Immature natural killer cell (primary cell): Measurements from ENCODE around the gene MAPKAP1. TPM values are rescaled to one million over a fixed set of nuclear protein-coding genes. Genes with fewer than 3 reads are reported as not detected.
A peak's percentile ranks its signal among the peaks of the same experiment; 100 is the strongest.

Experiments used
- DNase-seq, 3 donors: peaks; one replicate each; pipeline ENCODE4 v3.0.0; 2022; ENCODE audit warnings: mixed read lengths in 1 of 3
- H3K27ac Mint-ChIP-seq, 6 donors: one replicate each; pipeline ENCODE4 v1.8.0; 2020; ENCODE audit warnings: mixed read lengths in 6 of 6, mild to moderate bottlenecking in 5 of 6, inconsistent platforms in 4 of 6, moderate library complexity in 3 of 6
- H3K27me3 Mint-ChIP-seq, 3 donors: one replicate each; pipeline ENCODE4 v1.8.0; 2020 to 2021; ENCODE audit warnings: low read depth in 3 of 3, mild to moderate bottlenecking in 3 of 3, mixed read lengths in 3 of 3, moderate library complexity in 3 of 3, inconsistent platforms in 1 of 3
- H3K36me3 Mint-ChIP-seq, 3 donors: one replicate each; pipeline ENCODE4 v1.8.0; 2020; ENCODE audit warnings: mixed read lengths in 3 of 3, inconsistent platforms in 2 of 3, mild to moderate bottlenecking in 2 of 3
- H3K4me1 Mint-ChIP-seq, 2 donors: one replicate each; pipeline ENCODE4 v1.8.0; 2020; ENCODE audit warnings: inconsistent platforms in 2 of 2, mild to moderate bottlenecking in 2 of 2, mixed read lengths in 2 of 2, moderate library complexity in 1 of 2
- H3K4me3 Mint-ChIP-seq, 5 donors: one replicate each; pipeline ENCODE4 v1.8.0; 2020; ENCODE audit warnings: mild to moderate bottlenecking in 5 of 5, mixed read lengths in 5 of 5, inconsistent platforms in 3 of 5, moderate library complexity in 3 of 5
- H3K9me3 Mint-ChIP-seq, 6 donors: one replicate each; pipeline ENCODE4 v1.8.0; 2020; ENCODE audit warnings: mild to moderate bottlenecking in 6 of 6, mixed read lengths in 6 of 6, inconsistent platforms in 4 of 6, moderate library complexity in 3 of 6
- polyA plus RNA-seq, 3 donors: library from polyadenylated mRNA; unstranded; fragments of 300-500 nt; fragmentation: Illumina TruSeq; gene quantifications; one replicate each; pipeline ENCODE4 v1.2.3, GENCODE V29; 2021

Gene MAPKAP1
- polyA plus RNA-seq, 3 donors from 2014 or later, result 56.9 to 75.1 (median 59.3) TPM

DNA sequence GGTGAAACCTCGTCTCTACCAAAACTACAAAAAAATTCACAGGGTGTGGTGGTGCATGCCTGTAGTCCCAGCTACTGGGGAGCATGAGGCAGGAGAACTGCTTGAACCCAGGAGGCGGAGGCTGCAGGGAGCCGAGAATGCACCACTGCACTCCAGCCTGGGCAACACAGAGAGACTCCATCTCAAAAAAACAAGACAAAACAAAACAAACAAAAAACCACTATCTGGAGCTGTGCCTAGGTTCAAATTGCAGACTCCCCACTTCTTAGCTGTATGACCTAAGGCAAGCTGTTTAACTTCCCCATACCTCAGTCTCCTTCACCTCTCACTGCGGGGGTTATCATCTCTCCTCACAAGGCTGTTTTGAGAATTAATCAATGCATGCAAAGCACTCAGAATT, 68.0 kb downstream of the MAPKAP1 start:
- H3K27ac Mint-ChIP-seq, result no peak overlapping the region
- H3K9me3 Mint-ChIP-seq, result no peaks in the 10 kb centered on the region
- peaks cover 23 to 49% of the 10 kb centered on the region in 2 donors for H3K4me1 Mint-ChIP-seq
- H3K27me3 Mint-ChIP-seq, result peaks cover 1 to 3% (median 2%) of the 10 kb centered on the region in 3 donors
- H3K36me3 Mint-ChIP-seq, result no peaks in the 10 kb centered on the region
- no peak overlapping the region for H3K4me3 Mint-ChIP-seq
- DNase-seq, result no peak

DNA sequence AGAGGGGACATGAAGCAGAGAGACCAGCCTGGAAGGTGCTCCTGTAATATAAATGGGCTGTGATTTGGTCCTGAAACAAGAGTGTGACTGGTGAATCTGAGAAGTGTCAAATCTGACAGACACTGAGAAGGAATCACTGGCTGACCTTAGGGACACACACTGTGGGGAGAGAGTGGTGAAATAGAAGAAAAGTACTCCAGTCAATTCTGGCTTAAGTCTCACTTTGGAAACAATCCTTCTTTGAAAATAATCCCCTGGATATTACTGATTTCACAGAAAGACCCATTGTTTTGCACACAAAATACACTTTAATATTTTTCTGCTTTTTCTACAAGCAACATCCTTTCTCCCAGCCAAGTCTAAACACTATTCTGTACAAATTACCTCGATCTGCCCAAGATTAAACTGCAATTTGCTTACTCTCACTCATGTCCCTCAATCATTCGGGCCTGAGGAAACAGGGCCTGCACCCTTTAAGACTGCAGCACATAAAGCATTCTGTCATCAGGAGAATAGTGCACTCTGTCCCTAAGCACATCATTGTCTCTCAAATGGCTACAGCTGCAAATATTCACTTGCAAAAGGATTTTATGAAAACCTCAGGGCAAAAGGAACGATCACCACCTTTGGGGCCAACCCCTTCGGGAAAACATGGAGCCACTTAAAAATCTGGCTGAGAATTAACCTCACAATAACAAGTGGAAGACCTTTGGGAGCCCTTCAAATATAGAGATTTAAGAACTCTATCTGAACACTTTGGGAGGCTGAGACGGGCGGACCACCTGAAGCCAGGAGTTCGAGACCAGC, 68.6 kb downstream of the MAPKAP1 start:
- peaks cover 1 to 3% (median 2%) of the 10 kb centered on the region in 3 donors for H3K27me3 Mint-ChIP-seq
- DNase-seq, result no peak
- H3K36me3 Mint-ChIP-seq, result no peaks in the 10 kb centered on the region
- no peak overlapping the region for H3K4me3 Mint-ChIP-seq
- no peaks in the 10 kb centered on the region for H3K9me3 Mint-ChIP-seq
- peaks cover 25 to 53% of the 10 kb centered on the region in 2 donors for H3K4me1 Mint-ChIP-seq
- peak overlapping the region in 2 of 6 donors; percentile 32 to 37 for H3K27ac Mint-ChIP-seq

DNA sequence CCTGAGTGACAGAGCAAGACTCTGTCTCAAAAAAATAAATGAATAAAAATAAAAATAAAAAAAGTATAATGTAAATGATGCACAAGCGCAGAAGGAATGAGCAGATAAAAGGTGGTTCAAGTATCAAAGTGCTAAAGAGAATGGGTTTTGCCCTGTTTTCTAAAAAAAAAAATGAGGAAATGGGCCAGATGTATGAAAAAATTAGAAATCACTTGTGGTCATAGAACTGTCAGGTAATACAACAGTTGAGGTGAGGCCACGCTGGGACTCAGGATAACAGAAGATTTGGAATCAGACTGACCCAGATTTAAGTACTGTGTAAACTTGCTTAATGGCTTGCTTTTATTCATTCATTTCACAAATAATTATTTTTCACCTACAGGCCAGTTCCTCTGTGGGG, 69.8 kb downstream of the MAPKAP1 start:
- peaks cover 1 to 3% (median 2%) of the 10 kb centered on the region in 3 donors for H3K27me3 Mint-ChIP-seq
- no peak overlapping the region for H3K4me3 Mint-ChIP-seq
- no peaks in the 10 kb centered on the region for H3K9me3 Mint-ChIP-seq
- H3K36me3 Mint-ChIP-seq, result no peaks in the 10 kb centered on the region
- peaks cover 33 to 64% of the 10 kb centered on the region in 2 donors for H3K4me1 Mint-ChIP-seq
- DNase-seq, result no peak
- no peak overlapping the region for H3K27ac Mint-ChIP-seq

DNA sequence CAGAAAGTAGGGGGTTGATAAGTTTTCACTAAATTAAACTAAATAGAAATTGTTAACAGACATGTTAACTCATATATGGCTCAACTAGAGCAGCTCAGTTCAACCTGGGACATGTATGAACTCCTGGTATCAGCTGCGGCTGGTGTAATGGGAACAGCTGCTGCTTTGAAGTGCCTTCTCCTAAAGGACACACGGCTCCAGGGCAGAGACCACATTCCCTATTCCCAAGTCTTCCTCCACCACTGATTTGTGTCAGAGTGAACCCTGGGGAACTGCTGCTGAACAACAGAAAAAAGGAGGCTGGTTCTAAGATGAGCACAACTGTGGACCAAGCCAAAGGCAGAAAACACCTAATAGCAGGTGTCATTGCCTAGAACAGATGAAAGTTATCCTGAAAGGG, 71.1 kb downstream of the MAPKAP1 start:
- Mint-ChIP-seq H3K36me3 (no peaks in the 10 kb centered on the region), H3K27me3 (peaks cover 1 to 3% (median 2%) of the 10 kb centered on the region in 3 donors), H3K9me3 (no peaks in the 10 kb centered on the region), H3K27ac (peak overlapping the region in 4 of 6 donors; percentile 30 to 62 (median 32)), H3K4me3 (peak overlapping the region in 2 of 5 donors; percentile 11 to 31), H3K4me1 (peaks cover 44 to 77% of the 10 kb centered on the region in 2 donors)
- no peak for DNase-seq

DNA sequence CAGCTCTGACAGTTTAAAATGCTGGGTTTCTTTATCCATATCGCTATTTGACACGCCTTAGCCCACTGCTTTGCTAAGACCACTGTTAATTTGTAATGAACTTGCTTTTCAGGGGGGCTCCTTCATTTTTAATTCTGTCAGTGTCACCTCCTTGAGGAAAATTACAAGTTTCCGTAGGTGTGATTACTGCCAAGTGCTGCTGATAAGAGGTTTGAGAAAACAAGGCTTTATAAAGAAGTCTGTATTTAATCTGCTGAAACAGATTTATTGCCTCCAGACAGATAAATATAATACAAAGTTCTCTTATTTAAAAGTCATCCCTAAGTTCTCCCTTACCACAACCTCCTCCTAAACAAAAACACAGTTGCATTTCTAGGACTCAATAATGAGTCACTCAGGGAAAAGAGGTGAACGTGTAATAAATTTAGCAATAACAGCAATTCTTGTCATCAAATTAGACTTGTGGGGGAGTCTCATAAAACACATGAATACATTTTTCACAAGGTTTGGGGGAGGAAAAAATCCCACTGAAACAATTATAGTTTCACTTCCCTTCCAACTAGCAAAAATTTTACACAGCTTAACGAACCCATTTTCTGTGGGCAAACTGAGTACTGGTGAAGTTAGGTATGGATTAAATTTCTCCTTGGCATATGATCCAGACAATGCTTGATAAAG, 72.8 kb downstream of the MAPKAP1 start:
- H3K4me3 Mint-ChIP-seq, result no peak overlapping the region
- no peak for DNase-seq
- H3K36me3 Mint-ChIP-seq, result no peaks in the 10 kb centered on the region
- H3K27me3 Mint-ChIP-seq, result peaks cover 0 to 3% (median 0%) of the 10 kb centered on the region in 3 donors
- H3K27ac Mint-ChIP-seq, result no peak overlapping the region
- no peaks in the 10 kb centered on the region for H3K9me3 Mint-ChIP-seq
- H3K4me1 Mint-ChIP-seq, result peaks cover 47 to 78% of the 10 kb centered on the region in 2 donors

DNA sequence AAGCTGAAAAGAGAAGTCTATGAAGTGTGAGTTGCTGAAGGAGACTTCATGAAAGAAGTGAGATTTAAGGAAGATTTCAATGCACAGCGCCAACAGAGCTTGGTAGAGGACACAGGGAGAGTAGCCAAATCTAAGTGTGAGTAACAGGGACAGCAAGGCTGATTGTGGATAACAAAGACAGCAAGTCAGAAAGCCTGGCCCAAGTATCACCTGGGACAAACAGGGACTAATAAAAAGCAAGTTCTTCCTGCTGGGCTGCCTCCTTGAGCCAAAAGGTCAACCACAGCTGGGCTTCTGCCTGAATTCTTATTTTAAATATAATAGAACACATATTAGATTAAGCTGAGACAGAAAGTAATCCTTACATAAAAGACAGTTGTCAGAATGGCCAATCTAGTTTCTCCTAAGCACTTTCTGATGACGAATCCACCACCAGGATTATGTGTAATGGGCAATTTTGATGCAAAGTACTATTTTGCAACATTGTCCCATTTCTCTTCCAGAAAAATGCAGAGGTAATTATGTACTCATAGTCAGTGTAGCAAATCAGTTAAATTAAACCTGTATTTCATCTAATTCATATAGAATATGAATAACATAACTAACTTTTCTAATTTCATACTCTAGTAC, 73.8 kb downstream of the MAPKAP1 start:
- Mint-ChIP-seq H3K27me3 (peaks cover 0 to 3% (median 0%) of the 10 kb centered on the region in 3 donors), H3K4me1 (peaks cover 52 to 82% of the 10 kb centered on the region in 2 donors), H3K36me3 (no peaks in the 10 kb centered on the region), H3K9me3 (no peaks in the 10 kb centered on the region), H3K27ac (no peak overlapping the region), H3K4me3 (no peak overlapping the region)
- DNase-seq, result no peak

DNA sequence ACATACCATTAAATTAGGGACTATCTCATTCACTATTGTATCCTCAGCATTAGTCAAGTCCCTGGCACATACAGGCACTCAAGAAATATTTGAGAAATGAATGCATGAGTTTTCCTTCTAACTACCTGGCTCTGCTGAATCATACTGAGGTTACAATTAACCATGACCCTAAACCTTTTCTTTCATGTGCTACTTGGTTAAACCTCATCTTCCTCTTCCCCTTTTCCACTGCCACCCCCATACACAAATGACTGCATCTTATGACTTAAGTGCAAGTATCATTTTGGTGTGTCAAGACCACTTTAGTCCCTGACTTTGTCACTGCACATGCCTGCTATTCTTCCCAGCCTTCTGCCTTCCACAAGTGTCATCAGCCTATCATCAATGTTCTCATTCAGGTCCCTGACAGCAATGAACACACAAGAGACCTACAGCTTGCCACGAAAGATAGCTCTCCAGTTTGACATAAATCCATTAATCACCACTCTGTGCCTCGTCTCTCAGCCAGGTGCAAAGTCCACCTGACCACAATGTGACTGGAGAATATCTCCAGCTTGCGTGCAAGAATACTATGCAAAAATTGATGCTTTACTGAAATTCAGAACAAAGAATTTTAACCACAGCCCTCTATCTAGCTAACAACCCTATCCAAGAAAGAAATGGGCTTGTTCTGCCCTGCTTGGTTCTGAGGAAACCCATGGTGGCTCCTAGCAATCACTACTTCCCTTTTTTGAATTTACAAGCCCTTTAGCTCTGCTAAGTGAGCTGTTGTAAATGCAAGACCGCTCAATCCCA, 74.5 kb downstream of the MAPKAP1 start:
- peak overlapping the region in 2 of 6 donors; percentile 28 to 42 for H3K27ac Mint-ChIP-seq
- peak overlapping the region in 3 of 5 donors; percentile 3 to 42 (median 24) for H3K4me3 Mint-ChIP-seq
- DNase-seq, result no peak
- H3K36me3 Mint-ChIP-seq, result no peaks in the 10 kb centered on the region
- peaks cover 0 to 3% (median 0%) of the 10 kb centered on the region in 3 donors for H3K27me3 Mint-ChIP-seq
- no peaks in the 10 kb centered on the region for H3K9me3 Mint-ChIP-seq
- peaks cover 52 to 81% of the 10 kb centered on the region in 2 donors for H3K4me1 Mint-ChIP-seq

DNA sequence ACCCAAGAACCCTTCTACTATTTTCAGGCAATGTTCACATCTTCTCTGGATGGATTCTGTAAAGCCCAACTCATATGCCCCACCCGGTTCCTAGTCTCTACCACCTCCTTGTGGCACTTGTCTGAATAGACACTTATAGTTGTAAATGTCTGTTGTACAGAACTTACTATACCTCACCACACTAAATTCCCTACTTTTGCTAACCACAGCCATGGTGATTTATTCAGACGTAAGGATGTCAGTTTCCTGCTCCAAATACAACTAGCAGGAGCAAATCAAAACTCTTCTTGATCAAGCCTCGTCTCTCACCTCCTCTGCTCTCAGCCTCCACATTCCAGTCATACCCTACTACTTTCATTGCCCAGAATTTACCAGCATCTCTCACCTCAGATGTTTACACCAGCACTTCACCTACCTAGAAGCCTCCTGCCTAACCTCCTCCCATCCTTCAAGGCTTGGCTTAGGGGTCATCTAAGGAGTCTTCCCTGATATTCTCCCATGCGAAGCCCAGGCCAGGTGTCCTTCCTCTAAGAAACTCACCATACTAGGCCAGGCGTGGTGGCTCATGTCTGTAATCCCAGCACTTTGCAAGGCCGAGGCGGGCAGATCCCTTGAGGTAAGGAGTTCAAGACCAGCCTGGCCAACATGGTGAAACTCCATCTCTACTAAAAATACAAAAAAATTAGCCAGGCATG, 75.5 kb downstream of the MAPKAP1 start:
- H3K9me3 Mint-ChIP-seq, result no peaks in the 10 kb centered on the region
- peaks cover 0 to 3% (median 0%) of the 10 kb centered on the region in 3 donors for H3K27me3 Mint-ChIP-seq
- H3K36me3 Mint-ChIP-seq, result no peaks in the 10 kb centered on the region
- peak overlapping the region in 1 of 5 donors; percentile 36 for H3K4me3 Mint-ChIP-seq
- H3K27ac Mint-ChIP-seq, result peak overlapping the region in 3 of 6 donors; percentile 0 to 42 (median 8)
- peaks cover 53 to 74% of the 10 kb centered on the region in 2 donors for H3K4me1 Mint-ChIP-seq
- DNase-seq, result peak in 2 of 3 donors; percentile 18 to 25

DNA sequence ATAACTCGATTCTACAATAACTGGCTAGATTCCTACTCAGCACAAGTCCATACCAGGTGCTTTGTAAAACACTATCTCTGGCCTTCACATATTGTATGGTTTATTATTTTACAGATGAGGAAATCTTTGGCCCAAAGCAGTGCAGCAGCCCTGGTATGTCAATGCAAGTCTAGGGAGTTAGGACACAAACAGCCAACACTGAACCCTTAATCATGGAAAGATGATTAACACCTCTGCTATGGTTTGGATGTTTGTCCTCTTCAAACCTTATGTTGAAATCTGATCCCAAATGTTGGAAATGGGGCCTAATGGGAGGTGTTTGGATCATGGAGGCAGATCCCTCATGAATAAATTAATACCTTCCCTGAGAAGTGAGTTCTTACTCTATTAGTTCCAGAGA, 76.6 kb downstream of the MAPKAP1 start:
- Mint-ChIP-seq H3K4me3 (no peak overlapping the region), H3K9me3 (no peaks in the 10 kb centered on the region), H3K27me3 (peaks cover 0 to 3% (median 0%) of the 10 kb centered on the region in 3 donors), H3K36me3 (no peaks in the 10 kb centered on the region), H3K4me1 (peaks cover 44 to 63% of the 10 kb centered on the region in 2 donors), H3K27ac (no peak overlapping the region)
- no peak for DNase-seq

DNA sequence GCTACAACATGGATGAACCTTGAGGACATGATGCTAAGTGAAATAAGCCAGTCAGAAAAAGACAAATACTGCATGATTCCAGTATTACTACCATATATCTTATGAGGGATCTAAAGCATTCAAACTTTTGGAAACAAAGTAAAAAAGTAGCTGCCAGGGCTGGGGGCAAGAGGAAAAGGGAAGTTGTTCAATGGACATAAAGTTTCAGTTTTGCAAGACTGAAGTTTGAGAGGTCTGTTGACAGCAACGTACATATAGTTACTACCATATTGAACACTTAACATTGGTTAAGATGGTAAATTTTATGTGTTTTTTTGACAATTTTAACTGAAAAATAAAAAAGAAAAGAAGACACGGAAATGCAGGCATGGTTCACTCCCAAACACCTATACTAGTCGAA, 77.6 kb downstream of the MAPKAP1 start:
- no peaks in the 10 kb centered on the region for H3K36me3 Mint-ChIP-seq
- H3K4me3 Mint-ChIP-seq, result no peak overlapping the region
- H3K4me1 Mint-ChIP-seq, result peaks cover 36 to 53% of the 10 kb centered on the region in 2 donors
- H3K27ac Mint-ChIP-seq, result no peak overlapping the region
- no peaks in the 10 kb centered on the region for H3K9me3 Mint-ChIP-seq
- no peaks in the 10 kb centered on the region for H3K27me3 Mint-ChIP-seq
- DNase-seq, result no peak

DNA sequence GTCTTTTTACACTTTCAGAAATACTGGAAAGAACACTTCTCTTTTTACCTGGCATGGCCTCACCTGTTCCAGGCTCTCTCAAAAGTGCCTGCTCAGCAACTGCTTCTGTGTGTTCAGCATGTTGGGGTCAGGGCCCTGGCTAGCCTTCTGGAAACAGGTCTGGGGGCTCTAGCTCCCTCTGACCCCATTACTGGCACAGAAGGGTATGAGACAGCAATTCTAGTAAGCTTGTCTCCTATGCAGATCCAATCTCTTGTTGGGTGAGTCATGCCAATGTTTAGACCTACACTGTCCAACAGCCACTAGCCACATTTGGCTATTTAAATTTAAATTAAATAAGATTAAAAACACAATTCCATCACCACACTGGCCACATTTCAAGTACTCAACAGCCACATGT, 80.8 kb downstream of the MAPKAP1 start:
- Mint-ChIP-seq H3K9me3 (no peaks in the 10 kb centered on the region), H3K27me3 (no peaks in the 10 kb centered on the region), H3K27ac (no peak overlapping the region), H3K4me1 (peaks cover 15 to 33% of the 10 kb centered on the region in 2 donors), H3K36me3 (no peaks in the 10 kb centered on the region), H3K4me3 (no peak overlapping the region)
- DNase-seq, result no peak

DNA sequence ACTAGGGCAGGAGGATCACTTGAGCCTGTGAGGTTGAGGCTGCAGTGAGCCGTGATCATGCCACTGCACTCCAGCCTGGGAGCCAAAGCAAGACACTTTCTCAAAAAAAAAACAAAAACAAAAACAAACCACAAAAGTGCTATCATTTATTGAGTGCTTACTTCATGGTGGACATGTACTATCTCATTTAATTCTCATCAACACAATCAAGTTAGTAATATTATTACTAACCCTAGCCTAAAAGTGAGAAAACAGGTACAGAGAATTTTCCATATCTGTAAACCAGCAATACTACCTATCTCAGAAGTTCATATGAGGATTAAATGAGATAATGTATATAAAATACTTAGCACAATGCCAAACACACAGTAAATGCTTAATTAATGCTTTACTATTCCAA, 85.8 kb downstream of the MAPKAP1 start:
- no peak for DNase-seq
- H3K9me3 Mint-ChIP-seq, result no peaks in the 10 kb centered on the region
- no peak overlapping the region for H3K4me3 Mint-ChIP-seq
- H3K27ac Mint-ChIP-seq, result no peak overlapping the region
- no peaks in the 10 kb centered on the region for H3K36me3 Mint-ChIP-seq
- peaks cover 3 to 14% of the 10 kb centered on the region in 2 donors for H3K4me1 Mint-ChIP-seq
- no peaks in the 10 kb centered on the region for H3K27me3 Mint-ChIP-seq

DNA sequence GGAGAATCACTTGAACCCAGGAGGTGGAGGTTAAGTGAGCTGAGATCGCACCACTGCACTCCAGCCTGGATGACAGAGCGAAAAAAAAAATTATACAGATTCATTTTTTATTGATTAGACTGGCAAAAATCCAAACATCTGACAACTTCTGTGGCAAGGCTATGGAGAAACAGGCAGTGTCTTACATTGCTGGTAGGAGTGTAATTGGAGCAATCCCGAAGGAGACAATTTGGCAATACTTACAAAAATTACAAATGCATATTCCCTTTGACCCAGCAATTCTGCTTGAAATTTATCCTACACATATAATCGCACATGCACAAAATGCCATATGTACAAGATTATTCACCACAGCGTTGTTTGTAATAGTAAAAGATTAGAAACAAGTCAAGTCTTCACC, 86.8 kb downstream of the MAPKAP1 start:
- Mint-ChIP-seq H3K27ac (peak overlapping the region in 1 of 6 donors; percentile 5), H3K4me1 (peaks cover 3 to 14% of the 10 kb centered on the region in 2 donors), H3K27me3 (no peaks in the 10 kb centered on the region), H3K4me3 (no peak overlapping the region), H3K36me3 (no peaks in the 10 kb centered on the region), H3K9me3 (no peaks in the 10 kb centered on the region)
- no peak for DNase-seq
